ENCODE measurements around the gene ATP5ME.

GRCh38 chr4:704971-705277 lies 30.8 kb upstream of the ATP5ME start:
- TF ChIP-seq CTCF (IDR thresholded peaks at IDR 0.05; ENCODE audit: low read length) (no peak), EZH2 (IDR thresholded peaks at IDR 0.05; ENCODE audit: borderline replicate concordance, low read length) (no peak)

Measured in OCI-LY1 (cell line).